Spleen (tissue), 11 donors: ENCODE measurements around the gene SNRPB2. TPM values are rescaled to one million over a fixed set of nuclear protein-coding genes. Genes with fewer than 3 reads are reported as not detected.

Experiments used
- DNase-seq: peaks from one replicate; pipeline ENCODE4 v3.0.0-alpha.2; 2020
- H3K27ac ChIP-seq, 8 donors: fragments of 200-600 bp; sonication (generic) in 7 of 8; 1 replicate in 4 of 8; 2 replicates in 4 of 8; pipeline versions ENCODE4 v1.5.0 to v1.8.0; 2016 to 2021; ENCODE audit warnings: inconsistent platforms in 4 of 8, mild to moderate bottlenecking in 4 of 8, moderate library complexity in 1 of 8
- H3K27me3 ChIP-seq, 7 donors: fragments of 200-600 bp; sonication (generic) in 6 of 7; replicated peaks in 1 of 7; 1 replicate in 4 of 7; 2 replicates in 3 of 7; pipeline versions ENCODE4 v1.5.0 to v1.8.0; 2016 to 2021; ENCODE audit warnings: inconsistent platforms in 3 of 7, mild to moderate bottlenecking in 1 of 7
- H3K36me3 ChIP-seq, 6 donors: fragments of 200-600 bp; sonication (generic) in 5 of 6; 1 replicate in 4 of 6; 2 replicates in 2 of 6; pipeline versions ENCODE4 v1.5.0 to v1.8.0; 2016 to 2021; ENCODE audit warnings: inconsistent platforms in 2 of 6
- H3K4me1 ChIP-seq, 6 donors: fragments of 200-600 bp; sonication (generic) in 5 of 6; 1 replicate in 3 of 6; 2 replicates in 3 of 6; pipeline versions ENCODE4 v1.5.0 to v1.8.0; 2016 to 2021; ENCODE audit warnings: inconsistent platforms in 3 of 6
- H3K4me3 ChIP-seq, 8 donors: fragments of 200-600 bp; sonication (generic) in 7 of 8; 1 replicate in 4 of 8; 2 replicates in 4 of 8; pipeline versions ENCODE4 v1.5.0 to v1.8.0; 2016 to 2021; ENCODE audit warnings: inconsistent platforms in 4 of 8, mild to moderate bottlenecking in 4 of 8, moderate library complexity in 2 of 8
- H3K9me3 ChIP-seq, 8 donors: fragments of 200-600 bp; sonication (generic) in 7 of 8; 1 replicate in 4 of 8; 2 replicates in 4 of 8; pipeline versions ENCODE4 v1.5.0 to v1.8.0; 2016 to 2021; ENCODE audit warnings: inconsistent platforms in 4 of 8
- CTCF ChIP-seq, 11 experiments: fragments of 200-600 bp in 7 of 11; fragments of 450-650 bp in 4 of 11; sonication (generic) in 4 of 11; IDR thresholded peaks in 8 of 11; conservative IDR thresholded peaks in 3 of 11; 1 replicate in 7 of 11; 2 replicates in 4 of 11; pipeline versions ENCODE4 v1.4.0 to v1.8.0; 2016 to 2021; ENCODE audit warnings: antibody characterized with exemption in 11 of 11, inconsistent platforms in 4 of 11, mild to moderate bottlenecking in 1 of 11
- POLR2A ChIP-seq, 3 donors: fragments of 450-650 bp; IDR thresholded peaks; one replicate each; pipeline ENCODE4 v1.5.1; 2017; ENCODE audit warnings: antibody characterized with exemption in 3 of 3, mild to moderate bottlenecking in 1 of 3
- POLR2AphosphoS5 ChIP-seq, 3 donors: sonication (generic); formaldehyde crosslinking; IDR thresholded peaks; one replicate each; pipeline ENCODE4 v1.5.1; 2017; ENCODE audit warnings: antibody characterized with exemption in 3 of 3
- WGBS, 5 donors: extraction: QIAGEN DNeasy Blood & Tissue Kit in 3 of 5; methylation state at CpG; one replicate each; pipeline versions ENCODE4 v1.1.5 to v1.1.7; 2013 to 2018; 5-methylcytosine and 5-hydroxymethylcytosine counted together
- intact Hi-C: fragments of 100-400 bp; cut with DNase I; formaldehyde crosslinking; loops from one replicate; pipeline ENCODE4 v1.15.0; 2023; ENCODE audit warnings: low total_unique reads
- polyA plus RNA-seq, 3 donors: library from polyadenylated mRNA; stranded (reverse); fragments of 200-250 nt; gene quantifications; one replicate each; pipeline ENCODE4 v1.2.1, GENCODE V29; 2013
- total RNA-seq, 7 donors: library from RNA; depleted of rRNA in 3 of 7; stranded (reverse); fragments of >200 nt in 3 of 7; fragmentation: NEBNext Ultra II Directional in 4 of 7; extraction: Animal tissue kit (Norgen Biotek cat#: 25700) in 4 of 7; gene quantifications; one replicate each; pipeline versions ENCODE4 v1.1.0 to v1.2.1, GENCODE V29; 2016 to 2021
- donor health status: healthy with polysubstance abuse.
- donor health status: DM: no; HTN: no; CAD: no; lungs with moderate emphysema.
- donor health status: DM: no; HTN: no; CAD: no.
- donor health status: Bipolar disorder and iron deficiency.
- donor health status: healthy.
- donor health status: DM: no; HTN: no; CAD: no.
- donor health status: DM: yes; HTN: yes; CAD: no.

Gene SNRPB2
- total and polyA plus RNA-seq, 10 donors = 20.3 to 68.8 (median 40.9) TPM

- peaks cover 0 to 8% (median 0%) of the 10 kb centered on the region in 6 donors for H3K4me1 ChIP-seq
- no peaks in the 10 kb centered on the region for H3K9me3 ChIP-seq
- 91 to 96% (median 94%) methylated on average over 6 of the region's 6 CpGs for WGBS, 5 donors
- no peak overlapping the region for H3K27ac ChIP-seq
- intact Hi-C loops = no loop called here
- TF ChIP-seq CTCF (IDR thresholded peaks at IDR 0.05 in 8 of 11, conservative IDR thresholded peaks at IDR 0.05 in 3 of 11) (no peak), POLR2A (IDR thresholded peaks at IDR 0.05) (no peak), POLR2AphosphoS5 (IDR thresholded peaks at IDR 0.05) (no peak)
- H3K27me3 ChIP-seq = no peaks in the 10 kb centered on the region
- no peak overlapping the region for H3K4me3 ChIP-seq
- no peak for DNase-seq
- H3K36me3 ChIP-seq = peaks cover 4 to 77% (median 65%) of the 10 kb centered on the region in 6 donors
Measured at GRCh38 chr20:16740365-16741072, 10.7 kb downstream of the SNRPB2 start.

GRCh38 chr20:16744178-16744807 is 14.5 kb downstream of the SNRPB2 start:
- Histone ChIP-seq H3K4me3 (no peak overlapping the region), H3K4me1 (no peaks in the 10 kb centered on the region), H3K27ac (no peak overlapping the region), H3K9me3 (no peaks in the 10 kb centered on the region), H3K27me3 (no peaks in the 10 kb centered on the region), H3K36me3 (peaks cover 2 to 39% (median 31%) of the 10 kb centered on the region in 6 donors)
- TF ChIP-seq POLR2A (IDR thresholded peaks at IDR 0.05) (no peak), POLR2AphosphoS5 (IDR thresholded peaks at IDR 0.05) (no peak)
- no peak for DNase-seq
- intact Hi-C loops = no loop called here
- 79 to 87% (median 86%) methylated on average over 3 of the region's 3 CpGs for WGBS, 5 donors

GRCh38 chr20:16745204-16745603 is 15.4 kb downstream of the SNRPB2 start:
- H3K9me3 ChIP-seq = no peaks in the 10 kb centered on the region
- no peaks in the 10 kb centered on the region for H3K27me3 ChIP-seq
- no peak for TF ChIP-seq POLR2AphosphoS5 (IDR thresholded peaks at IDR 0.05)
- TF ChIP-seq POLR2A (IDR thresholded peaks at IDR 0.05) = no peak
- TF ChIP-seq CTCF (IDR thresholded peaks at IDR 0.05 in 8 of 11, conservative IDR thresholded peaks at IDR 0.05 in 3 of 11) = no peak
- DNase-seq = no peak
- H3K27ac ChIP-seq = no peak overlapping the region
- H3K4me1 ChIP-seq = no peaks in the 10 kb centered on the region
- WGBS, 5 donors = 82 to 88% (median 86%) methylated on average over 5 of the region's 5 CpGs
- no peak overlapping the region for H3K4me3 ChIP-seq
- peaks cover 1 to 30% (median 23%) of the 10 kb centered on the region in 6 donors for H3K36me3 ChIP-seq
- intact Hi-C loops = no loop called here

- DNase-seq = no peak
- intact Hi-C loops = no loop called here
- Histone ChIP-seq H3K27ac (no peak overlapping the region), H3K36me3 (peaks cover 0 to 9% (median 3%) of the 10 kb centered on the region in 6 donors), H3K27me3 (no peaks in the 10 kb centered on the region), H3K4me3 (no peak overlapping the region), H3K4me1 (no peaks in the 10 kb centered on the region), H3K9me3 (no peaks in the 10 kb centered on the region)
- TF ChIP-seq CTCF (IDR thresholded peaks at IDR 0.05 in 8 of 11, conservative IDR thresholded peaks at IDR 0.05 in 3 of 11) (no peak), POLR2A (IDR thresholded peaks at IDR 0.05) (no peak), POLR2AphosphoS5 (IDR thresholded peaks at IDR 0.05) (no peak)
- 67 to 76% (median 71%) methylated on average over 3 of the region's 3 CpGs for WGBS, 5 donors
Measured at GRCh38 chr20:16747291-16747811, 17.5 kb downstream of the SNRPB2 start.
